Smooth muscle cell (in vitro differentiated cells): Measurements from ENCODE around the gene PIGB. TPM values are rescaled to one million over a fixed set of nuclear protein-coding genes. Genes with fewer than 3 reads are reported as not detected.
A peak's percentile ranks its signal among the peaks of the same experiment; 100 is the strongest.
"Not testable (repeated sequence)": the region's sequence is repeated elsewhere in the genome, so short reads cannot be mapped to it uniquely, and the experiment has no call there.

Experiments
- DNase-seq: peaks from one replicate; lab custom pipeline; 2025; ENCODE audit not compliant: unreplicated experiment; lab: John Stamatoyannopoulos, UW
- H2AFZ ChIP-seq: fragments of 200-600 bp; sonication (generic); 2 replicates; pipeline ENCODE4 v1.6.0; 2016; ENCODE audit warnings: antibody characterized with exemption, low read depth, mild to moderate bottlenecking
- H3F3A ChIP-seq: fragments of 200-600 bp; sonication (generic); 2 replicates; pipeline ENCODE4 v1.6.0; 2017; ENCODE audit warnings: antibody characterized with exemption, low read depth
- H3K27ac ChIP-seq: fragments of 200-600 bp; sonication (generic); 2 replicates; pipeline ENCODE4 v1.5.1; 2016; ENCODE audit warnings: low read depth, mild to moderate bottlenecking
- H3K27me3 ChIP-seq: fragments of 200-600 bp; sonication (generic); 2 replicates; pipeline ENCODE4 v1.6.1; 2016; ENCODE audit warnings: low read depth, mild to moderate bottlenecking
- H3K36me3 ChIP-seq: fragments of 200-600 bp; sonication (generic); 2 replicates; pipeline ENCODE4 v1.5.1; 2016; ENCODE audit warnings: low read depth
- H3K4me1 ChIP-seq: fragments of 200-600 bp; sonication (generic); 2 replicates; pipeline ENCODE4 v1.5.1; 2016; ENCODE audit warnings: low read depth
- H3K4me2 ChIP-seq: fragments of 200-600 bp; sonication (generic); 2 replicates; pipeline ENCODE4 v1.6.0; 2016; ENCODE audit warnings: mild to moderate bottlenecking
- H3K4me3 ChIP-seq: fragments of 200-600 bp; sonication (generic); 2 replicates; pipeline ENCODE4 v1.5.1; 2016; ENCODE audit warnings: mild to moderate bottlenecking
- H3K79me2 ChIP-seq: fragments of 200-600 bp; sonication (generic); 2 replicates; pipeline ENCODE4 v1.6.0; 2016; ENCODE audit warnings: low read depth, mild to moderate bottlenecking
- H3K9ac ChIP-seq: fragments of 200-600 bp; sonication (generic); 2 replicates; pipeline ENCODE4 v1.6.0; 2016; ENCODE audit warnings: low read depth
- H3K9me3 ChIP-seq: fragments of 200-600 bp; sonication (generic); replicated peaks from 2 replicates; pipeline ENCODE4 v1.5.1; 2016; ENCODE audit warnings: low read depth
- H4K20me1 ChIP-seq: fragments of 200-600 bp; sonication (generic); 2 replicates; pipeline ENCODE4 v1.6.0; 2016; ENCODE audit warnings: low read depth
- WGBS: methylation state at CpG from one replicate; pipeline ENCODE4 v1.1.7; 2016; ENCODE audit warnings: low lambda C conversion rate; 5-methylcytosine and 5-hydroxymethylcytosine counted together
- polyA plus RNA-seq: library from polyadenylated mRNA; unstranded; fragments of >200 nt; fragmentation: Nextera tagmentation; extraction: Ambion mirVana; gene quantifications from 2 replicates; pipeline ENCODE4 v1.2.1, GENCODE V29; 2016
- total RNA-seq: library from RNA; depleted of rRNA; stranded (reverse); fragments of >200 nt; gene quantifications from 2 replicates; pipeline ENCODE4 v1.2.3, GENCODE V29; 2014
- TF ChIP-seq, protein P1 (sequence below): fragments of 200-600 bp; sonication (generic); IDR thresholded peaks from 2 replicates; pipeline ENCODE4 v1.5.1; 2017; ENCODE audit warnings: borderline replicate concordance, mild to moderate bottlenecking, antibody characterized with exemption; ENCODE audit not compliant: insufficient read depth, poor library complexity, severe bottlenecking

Gene PIGB
- total and polyA plus RNA-seq, 2 experiments from 2014 or later: 11.1 to 12.9 TPM

DNA sequence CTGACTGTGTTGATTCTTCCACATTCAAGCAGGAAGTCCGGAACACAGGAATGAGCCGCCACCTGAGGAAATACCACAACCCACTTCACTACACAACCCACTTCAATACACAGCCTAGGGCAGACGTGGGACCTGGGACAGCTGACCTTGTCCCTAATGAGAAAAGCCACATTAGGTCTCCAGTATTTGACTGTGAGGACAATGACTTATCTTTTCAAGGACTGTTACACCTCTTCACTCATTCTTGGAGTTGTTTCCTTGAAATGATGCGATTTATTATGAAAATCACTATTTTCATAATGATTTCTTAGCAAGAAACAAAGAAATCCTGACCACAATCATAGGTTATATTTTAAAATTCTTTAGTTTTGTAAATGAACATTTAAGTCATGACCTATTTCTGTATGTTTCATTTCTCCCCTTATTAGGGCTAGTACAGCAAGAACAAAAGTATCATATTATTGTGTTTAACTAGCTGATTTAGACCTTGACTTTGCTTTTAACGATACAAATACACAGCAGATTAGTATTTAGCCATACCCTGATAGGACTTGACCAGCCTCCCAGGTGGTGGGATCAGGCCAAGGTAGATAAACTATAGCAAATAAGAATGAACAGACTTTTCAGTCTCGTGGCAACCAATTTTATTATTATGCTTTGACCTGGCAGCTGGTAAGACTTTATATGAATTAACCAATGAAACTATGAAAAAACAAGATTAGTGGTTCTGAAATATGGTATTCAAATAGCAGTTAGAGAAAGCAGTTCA, 35.5 kb upstream of the PIGB start:
- WGBS: 95% methylated on average over 6 of the region's 6 CpGs

DNA sequence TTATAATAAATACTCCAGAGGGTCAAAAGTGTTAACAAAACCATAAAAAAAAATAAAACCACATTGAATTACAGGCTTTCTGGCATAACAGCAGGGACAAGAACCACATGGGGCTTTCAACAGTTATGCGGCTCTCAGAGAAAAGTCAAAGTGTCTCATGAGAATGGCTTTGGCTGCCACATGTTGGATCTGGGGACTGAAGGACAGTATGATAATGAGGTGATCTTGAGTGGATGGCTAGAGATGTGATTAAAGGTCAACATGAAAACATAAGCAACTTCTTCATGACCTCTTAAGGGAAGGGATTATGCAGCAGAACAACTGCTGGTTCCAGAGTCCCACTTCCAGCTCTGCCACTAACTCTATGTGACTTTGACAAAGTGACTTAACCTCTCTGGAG, 34.6 kb upstream of the PIGB start:
- Histone ChIP-seq H3K27me3 (no peaks in the 10 kb centered on the region), H2AFZ (no peak overlapping the region), H3K4me3 (no peak overlapping the region), H3K27ac (no peak overlapping the region), H3K4me2 (no peak overlapping the region), H3K4me1 (peaks cover 7% of the 10 kb centered on the region), H4K20me1 (peaks cover 12% of the 10 kb centered on the region), H3K9me3 (no peaks in the 10 kb centered on the region), H3K9ac (no peak overlapping the region), H3F3A (no peaks in the 10 kb centered on the region), H3K79me2 (peaks cover 60% of the 10 kb centered on the region), H3K36me3 (no peaks in the 10 kb centered on the region)
- TF ChIP-seq, protein P1, sequence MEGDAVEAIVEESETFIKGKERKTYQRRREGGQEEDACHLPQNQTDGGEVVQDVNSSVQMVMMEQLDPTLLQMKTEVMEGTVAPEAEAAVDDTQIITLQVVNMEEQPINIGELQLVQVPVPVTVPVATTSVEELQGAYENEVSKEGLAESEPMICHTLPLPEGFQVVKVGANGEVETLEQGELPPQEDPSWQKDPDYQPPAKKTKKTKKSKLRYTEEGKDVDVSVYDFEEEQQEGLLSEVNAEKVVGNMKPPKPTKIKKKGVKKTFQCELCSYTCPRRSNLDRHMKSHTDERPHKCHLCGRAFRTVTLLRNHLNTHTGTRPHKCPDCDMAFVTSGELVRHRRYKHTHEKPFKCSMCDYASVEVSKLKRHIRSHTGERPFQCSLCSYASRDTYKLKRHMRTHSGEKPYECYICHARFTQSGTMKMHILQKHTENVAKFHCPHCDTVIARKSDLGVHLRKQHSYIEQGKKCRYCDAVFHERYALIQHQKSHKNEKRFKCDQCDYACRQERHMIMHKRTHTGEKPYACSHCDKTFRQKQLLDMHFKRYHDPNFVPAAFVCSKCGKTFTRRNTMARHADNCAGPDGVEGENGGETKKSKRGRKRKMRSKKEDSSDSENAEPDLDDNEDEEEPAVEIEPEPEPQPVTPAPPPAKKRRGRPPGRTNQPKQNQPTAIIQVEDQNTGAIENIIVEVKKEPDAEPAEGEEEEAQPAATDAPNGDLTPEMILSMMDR: no peak
- DNase-seq: no peak
- WGBS: 82% methylated on average over 1 of the region's 1 CpG

More for the DNA sequence above, 35.5 kb upstream of the PIGB start:
- H4K20me1 ChIP-seq: peaks cover 17% of the 10 kb centered on the region
- H2AFZ ChIP-seq: no peak overlapping the region
- H3K27ac ChIP-seq: no peak overlapping the region
- TF ChIP-seq, protein P1: no peak
- H3K27me3 ChIP-seq: no peaks in the 10 kb centered on the region
- no peaks in the 10 kb centered on the region for H3K36me3 ChIP-seq
- H3K4me3 ChIP-seq: no peak overlapping the region
- no peak overlapping the region for H3K9ac ChIP-seq
- no peaks in the 10 kb centered on the region for H3F3A ChIP-seq
- no peak overlapping the region for H3K4me2 ChIP-seq
- no peak for DNase-seq
- no peaks in the 10 kb centered on the region for H3K9me3 ChIP-seq
- H3K4me1 ChIP-seq: peaks cover under 1% of the 10 kb centered on the region
- H3K79me2 ChIP-seq: peaks cover 54% of the 10 kb centered on the region

DNA sequence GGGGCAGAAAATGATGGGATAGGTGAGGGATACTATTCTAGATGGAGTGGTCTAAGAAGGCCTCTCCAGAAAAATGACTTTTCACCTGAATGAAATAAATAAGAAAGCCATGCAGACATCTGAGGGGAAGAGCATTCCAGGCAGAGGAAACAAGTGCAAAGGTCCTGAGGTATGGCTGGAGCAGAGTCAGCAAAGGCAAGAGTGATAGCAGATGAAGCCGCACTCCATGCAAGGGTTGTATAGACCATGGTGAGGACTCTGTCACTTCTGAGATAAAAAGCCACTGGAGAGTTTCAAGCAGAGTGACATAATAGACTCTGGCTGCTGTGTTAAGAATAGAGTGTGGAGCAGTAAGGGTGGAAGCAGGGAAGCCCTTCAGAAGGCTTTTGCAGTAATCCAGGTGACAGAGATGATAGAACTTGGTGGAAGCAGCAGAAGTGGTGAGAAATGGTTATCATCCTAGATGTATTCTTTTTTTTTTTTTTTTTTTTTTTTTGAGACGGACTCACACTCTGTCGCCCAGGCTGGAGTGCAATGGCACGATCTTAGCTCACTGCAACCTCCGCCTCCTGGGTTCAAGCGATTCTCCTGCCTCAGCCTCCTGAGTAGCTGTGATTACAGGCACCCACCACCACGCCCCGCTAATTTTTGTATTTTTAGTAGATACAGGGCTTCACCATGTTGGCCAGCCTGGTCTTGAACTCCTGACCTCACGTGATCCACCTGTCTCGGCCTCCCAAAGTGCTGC, 32.4 kb upstream of the PIGB start:
- H2AFZ ChIP-seq, H3K27me3 ChIP-seq, H3F3A ChIP-seq, H3K36me3 ChIP-seq, H3K4me2 ChIP-seq, H3K27ac ChIP-seq, H3K9me3 ChIP-seq, H3K4me1 ChIP-seq, DNase-seq, H3K9ac ChIP-seq, H4K20me1 ChIP-seq, H3K4me3 ChIP-seq: not testable (repeated sequence)
- 99% methylated on average over 10 of the region's 10 CpGs for WGBS
- peaks cover 54% of the 10 kb centered on the region for H3K79me2 ChIP-seq

DNA sequence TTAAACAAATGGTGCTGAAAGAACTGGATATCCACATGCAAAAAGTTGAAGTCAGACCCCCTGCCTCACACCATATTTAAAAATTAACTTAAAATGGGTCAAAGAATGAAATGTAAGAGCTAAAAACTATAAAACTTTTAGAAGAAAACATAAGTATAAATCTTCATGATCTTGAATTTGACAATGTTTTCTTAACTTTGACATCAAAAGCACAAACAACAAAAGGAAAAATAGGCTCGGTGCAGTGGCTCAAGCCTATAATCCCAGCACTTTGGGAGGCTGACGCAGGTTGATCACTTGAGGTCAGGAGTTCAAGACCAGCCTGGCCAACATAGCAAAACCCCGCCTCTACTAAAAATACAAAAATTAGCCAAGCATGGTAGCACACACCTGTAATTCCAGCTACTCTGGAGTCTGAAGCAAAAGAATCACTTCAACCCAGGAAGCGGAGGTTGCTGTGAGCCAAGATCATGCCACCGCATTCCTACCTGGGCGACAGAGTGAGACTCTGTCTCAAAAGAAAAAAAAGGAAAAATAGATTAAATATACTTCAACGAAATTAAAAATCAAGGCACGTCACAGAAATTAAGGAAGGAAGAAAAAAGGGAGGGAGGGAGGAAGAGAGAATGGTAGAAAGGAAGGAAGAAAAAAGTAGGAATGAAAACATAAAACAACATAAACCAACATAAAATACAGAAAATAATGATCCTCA, 30.9 kb upstream of the PIGB start:
- Histone ChIP-seq H3K27me3 (no peaks in the 10 kb centered on the region), H3K4me3 (peak overlapping the region; percentile 99), H3K9me3 (no peaks in the 10 kb centered on the region), H3K4me1 (peaks cover 7% of the 10 kb centered on the region), H3F3A (no peaks in the 10 kb centered on the region), H4K20me1 (no peaks in the 10 kb centered on the region), H3K4me2 (peak overlapping the region; percentile 99), H3K79me2 (peaks cover 49% of the 10 kb centered on the region), H3K36me3 (no peaks in the 10 kb centered on the region), H3K27ac (peak overlapping the region; percentile 82), H2AFZ (no peak overlapping the region), H3K9ac (no peak overlapping the region)
- TF ChIP-seq, protein P1: no peak
- no peak for DNase-seq
- 89% methylated on average over 8 of the region's 8 CpGs for WGBS
